ENCODE measurements around the gene PCDH15.

Gene PCDH15

GRCh38 chr10:53846809-53847208 is 954.2 kb downstream of the PCDH15 start:
- DNase-seq (ENCODE audit: low spot score), result no peak

GRCh38 chr10:53843736-53844362 is 957.2 kb downstream of the PCDH15 start:
- no peak for DNase-seq (ENCODE audit: low spot score)

GRCh38 chr10:53841483-53842145 is 959.4 kb downstream of the PCDH15 start:
- DNase-seq (ENCODE audit: low spot score), result no peak

- no peak for DNase-seq (ENCODE audit: low spot score)
These were observed 960.4 kb downstream of the PCDH15 start for GRCh38 chr10:53840653-53841052.

DNA sequence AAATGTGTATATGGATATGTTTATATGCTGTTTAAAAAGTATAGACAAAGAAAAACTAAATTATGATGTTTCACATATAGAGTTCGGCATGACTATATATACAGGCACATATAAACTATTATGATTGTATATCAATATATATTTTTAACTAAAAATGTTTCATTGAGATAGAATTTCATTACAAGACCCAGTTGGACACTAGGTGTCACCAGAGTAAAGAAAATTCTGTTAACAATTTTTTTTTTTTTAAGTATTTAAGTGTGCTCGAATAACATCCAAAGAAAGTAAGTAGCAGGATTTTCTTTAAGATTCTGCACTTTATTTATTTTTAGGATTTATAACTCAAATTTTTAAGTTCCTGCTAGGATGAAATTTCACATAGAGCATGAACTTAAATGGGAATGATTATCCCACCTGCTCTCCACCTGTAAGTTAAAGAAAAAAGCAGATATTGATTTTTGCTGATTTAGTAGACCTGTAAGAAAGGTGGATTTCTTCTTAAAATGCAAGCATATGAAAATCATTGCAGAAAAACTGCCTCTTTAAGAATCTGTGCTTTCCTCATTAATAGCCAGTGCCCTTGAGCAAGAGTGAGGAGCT is 961.5 kb downstream of the PCDH15 start:
- DNase-seq (ENCODE audit: low spot score), result no peak

GRCh38 chr10:53836638-53837037 is 964.4 kb downstream of the PCDH15 start:
- DNase-seq (ENCODE audit: low spot score), result no peak

- DNase-seq (ENCODE audit: low spot score), result no peak
These were observed 967.1 kb downstream of the PCDH15 start for GRCh38 chr10:53833908-53834307.

DNA sequence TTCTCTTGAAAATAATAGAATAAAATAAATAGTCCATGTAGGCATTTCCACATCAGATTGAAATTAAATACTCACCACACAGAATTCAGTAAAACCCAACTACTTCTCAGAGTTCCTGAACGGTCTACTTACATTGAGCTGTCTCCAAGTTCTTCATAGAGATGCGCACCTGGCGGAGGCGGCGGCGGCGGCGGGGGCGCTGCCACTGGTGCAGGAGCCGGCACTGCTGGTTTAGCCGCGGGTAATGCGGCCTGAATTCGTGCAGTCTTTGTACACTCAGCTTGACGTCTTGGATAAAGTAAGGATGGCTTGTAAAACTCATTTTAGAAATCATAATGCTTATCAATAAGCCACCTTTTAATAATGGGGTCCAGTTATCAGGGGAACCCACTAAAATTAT is 973.8 kb downstream of the PCDH15 start:
- no peak for DNase-seq (ENCODE audit: low spot score)

- DNase-seq (ENCODE audit: low spot score), result peak; percentile 37
These were observed 992.2 kb downstream of the PCDH15 start for GRCh38 chr10:53808677-53809372.

DNA sequence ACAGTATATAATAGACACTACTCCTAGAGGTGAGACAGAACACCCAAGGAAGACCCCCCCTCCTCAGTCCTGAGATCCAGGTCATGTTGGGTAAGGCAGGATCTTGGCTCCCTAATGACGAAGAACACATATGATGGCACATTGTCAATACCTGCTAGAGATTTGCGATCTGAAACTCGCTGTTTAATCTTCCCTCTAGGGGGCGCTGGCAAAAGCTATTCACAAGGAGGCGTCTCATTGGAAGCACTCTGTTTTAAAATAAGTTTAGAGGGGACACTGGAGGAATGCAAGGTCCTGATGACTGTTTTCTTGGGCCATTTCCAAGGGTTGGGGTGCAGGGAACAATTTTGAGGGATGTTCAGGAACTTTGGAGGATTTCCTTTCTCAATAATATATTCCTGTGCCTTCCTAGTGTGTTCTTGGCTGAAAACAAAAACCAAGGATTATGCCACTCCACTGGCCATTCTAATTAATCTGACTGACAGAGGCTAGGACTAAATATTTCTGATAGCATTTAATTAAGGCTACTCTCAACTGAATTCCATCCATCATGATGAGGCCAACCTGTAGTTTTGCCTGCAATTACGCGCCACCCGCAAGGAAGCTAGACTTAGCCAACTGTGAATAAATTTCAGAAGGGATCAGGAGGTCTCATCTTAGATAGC is 1014.7 kb downstream of the PCDH15 start:
- DNase-seq (ENCODE audit: low spot score), result peak; percentile 26

- no peak for DNase-seq (ENCODE audit: low spot score)
These were observed 1029.3 kb downstream of the PCDH15 start for GRCh38 chr10:53771701-53772100.

- DNase-seq (ENCODE audit: low spot score), result no peak
These were observed 1030.1 kb downstream of the PCDH15 start for GRCh38 chr10:53770903-53771302.

DNA sequence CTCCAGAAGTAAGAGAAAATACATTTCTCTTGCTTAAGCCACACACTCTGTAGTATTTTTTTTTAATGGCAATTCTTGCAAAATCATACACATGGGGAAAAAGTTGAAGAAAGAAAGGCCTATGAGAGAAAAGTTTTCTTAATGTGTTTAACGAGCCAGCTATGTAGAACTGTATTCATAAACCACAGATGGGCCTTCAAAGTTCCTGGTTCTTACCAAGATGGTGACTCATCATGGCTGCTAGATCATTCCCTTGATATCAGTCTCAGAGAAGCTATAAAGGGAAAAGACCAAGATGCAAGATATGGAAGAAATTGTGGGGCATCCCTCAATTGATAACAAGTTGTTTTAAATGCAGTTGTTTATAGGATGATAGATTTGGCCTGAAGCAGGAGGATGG is 1035.7 kb downstream of the PCDH15 start:
- no peak for DNase-seq (ENCODE audit: low spot score)

DNA sequence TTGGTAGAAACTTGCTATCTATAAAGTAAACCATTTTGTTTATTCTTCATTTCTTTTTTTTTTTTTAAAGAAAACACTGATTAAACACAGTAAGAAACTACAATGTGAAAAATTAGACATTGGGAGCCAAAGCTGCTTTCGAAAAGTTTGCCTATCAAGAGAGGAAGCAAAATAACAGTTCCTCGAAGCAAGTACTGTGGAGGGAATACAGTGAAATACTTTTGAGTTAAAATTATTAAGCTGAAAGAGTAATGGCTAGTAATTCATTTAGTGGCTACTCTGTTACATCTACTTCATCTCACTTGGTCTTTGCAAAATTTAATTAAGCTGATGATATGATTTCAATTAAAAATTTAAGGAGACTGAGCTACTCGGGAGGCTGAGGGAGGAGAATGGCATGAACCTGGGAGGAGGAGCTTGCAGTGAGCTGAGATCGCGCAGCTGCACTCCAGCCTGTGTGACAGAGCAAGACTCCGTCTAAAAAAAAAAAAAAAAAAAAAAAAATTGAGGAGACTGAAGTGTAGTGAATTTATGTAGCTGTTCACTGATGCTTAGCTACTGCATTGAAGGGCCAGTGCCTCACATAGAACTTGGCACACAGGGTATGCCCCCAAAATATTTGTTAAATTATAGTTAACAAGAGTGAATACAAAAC is 1046.3 kb downstream of the PCDH15 start:
- DNase-seq (ENCODE audit: low spot score), result no peak
